GM18909 (cell line): ENCODE data around the gene FAT3.

Source experiments
- ATAC-seq: cut with Tn5 transposase; IDR thresholded peaks from one replicate; pipeline ENCODE4 v1.9.1; 2021; ENCODE audit warnings: mild to moderate bottlenecking; ENCODE audit not compliant: unreplicated experiment, poor library complexity

FAT3 gene

GRCh38 chr11:92227230-92227814 is 2.7 kb downstream of the FAT3 start:
- ATAC-seq: no peak

- ATAC-seq: no peak
Observed at GRCh38 chr11:92227959-92228935, 3.6 kb downstream of the FAT3 start.

- no peak for ATAC-seq
Observed at GRCh38 chr11:92236856-92237255, 12.2 kb downstream of the FAT3 start.

GRCh38 chr11:92240916-92241315 is 16.3 kb downstream of the FAT3 start:
- no peak for ATAC-seq

GRCh38 chr11:92245700-92246271 is 21.2 kb downstream of the FAT3 start:
- ATAC-seq: no peak

- ATAC-seq: no peak
Observed at GRCh38 chr11:92246630-92247029, 22.0 kb downstream of the FAT3 start.

- no peak for ATAC-seq
Observed at GRCh38 chr11:92249156-92249753, 24.6 kb downstream of the FAT3 start.

- ATAC-seq: no peak
Observed at GRCh38 chr11:92251980-92252379, 27.4 kb downstream of the FAT3 start.

- no peak for ATAC-seq
Observed at GRCh38 chr11:92253421-92253820, 28.8 kb downstream of the FAT3 start.

GRCh38 chr11:92253945-92254344 is 29.3 kb downstream of the FAT3 start:
- no peak for ATAC-seq

- no peak for ATAC-seq
Observed at GRCh38 chr11:92257536-92257935, 32.9 kb downstream of the FAT3 start.

GRCh38 chr11:92259861-92260260 is 35.2 kb downstream of the FAT3 start:
- ATAC-seq: no peak

GRCh38 chr11:92264350-92264749 is 39.7 kb downstream of the FAT3 start:
- no peak for ATAC-seq

GRCh38 chr11:92266806-92267205 is 42.2 kb downstream of the FAT3 start:
- ATAC-seq: no peak

- no peak for ATAC-seq
Observed at GRCh38 chr11:92267278-92267677, 42.7 kb downstream of the FAT3 start.

- no peak for ATAC-seq
Observed at GRCh38 chr11:92267968-92268367, 43.4 kb downstream of the FAT3 start.

- no peak for ATAC-seq
Observed at GRCh38 chr11:92268546-92268945, 43.9 kb downstream of the FAT3 start.

- no peak for ATAC-seq
Observed at GRCh38 chr11:92269021-92269420, 44.4 kb downstream of the FAT3 start.

- no peak for ATAC-seq
Observed at GRCh38 chr11:92269841-92270240, 45.2 kb downstream of the FAT3 start.

- ATAC-seq: no peak
Observed at GRCh38 chr11:92272651-92273050, 48.0 kb downstream of the FAT3 start.
